ENCODE data around the gene PTPN6. TPM values are rescaled to one million over a fixed set of nuclear protein-coding genes. Genes with fewer than 3 reads are reported as not detected.

PTPN6 gene
- total RNA-seq, 1 experiment from 2014 or later = 47.7 TPM

- H3K79me2 ChIP-seq (ENCODE audit: insufficient read depth, low read length) = peaks cover 13% of the 10 kb centered on the region; the same call in 1 of the 2 replicates
- H3K36me3 ChIP-seq (ENCODE audit: control insufficient read depth in 1 of 2, insufficient read depth in 2 of 2, low read length in 2 of 2) = peaks cover 5 to 8% of the 10 kb centered on the region in 2 experiments
- intact Hi-C loops (cut with micrococcal nuclease) = no loop called here
- ChIA-PET CTCF (no interaction called here), RAD21 (ENCODE audit: low non-redundant PET in 1 of 2, low total read pairs in 2 of 2, uncharacterized antibody in 2 of 2, unreplicated experiment in 2 of 2) (no interaction called here), POLR2A (interaction anchor here (0.7 to 1.2 kb wide), 2 partner anchors 26 to 31 kb away, joined by 3 read pairs; partner anchors contain the start of genes C12orf57 and RNU7-1)
- no peaks in the 10 kb centered on the region for H4K20me1 ChIP-seq (ENCODE audit: insufficient read depth)
- no peaks in the 10 kb centered on the region for H3K27me3 ChIP-seq (ENCODE audit: insufficient read depth, low read length)
- DNase-seq (ENCODE audit: low read depth, low spot score) (no peak), ATAC-seq (no peak)
- H3K4me2 ChIP-seq (ENCODE audit: low read length) = no peak overlapping the region
- H3K9me3 ChIP-seq (ENCODE audit: control insufficient read depth in 1 of 2, insufficient read depth in 1 of 2, low read depth in 1 of 2, low read length in 2 of 2) = no peaks in the 10 kb centered on the region
- no peak overlapping the region for H2AFZ ChIP-seq (ENCODE audit: low read depth, low read length, poor library complexity, severe bottlenecking)
- BruUV-seq (replicated peaks) = no TSS peak
- H3K4me3 ChIP-seq (replicated peaks in 1 of 2; ENCODE audit: low read depth in 1 of 2, low read length in 2 of 2) = no peak overlapping the region
- H3K9me2 ChIP-seq (ENCODE audit: insufficient read depth) = no peaks in the 10 kb centered on the region
- H3K4me1 ChIP-seq (ENCODE audit: control insufficient read depth in 1 of 2, insufficient read depth in 2 of 2, low read length in 2 of 2) = peaks cover 15 to 26% of the 10 kb centered on the region in 2 experiments
- H3K27ac ChIP-seq (ENCODE audit: low read depth, low read length) = no peak overlapping the region
- no peak for TF ChIP-seq YY1 (IDR thresholded peaks at IDR 0.05; ENCODE audit: extremely low read depth, insufficient replicate concordance, low read depth, low read length)
- no peak for TF ChIP-seq EZH2 (IDR thresholded peaks at IDR 0.05)
- TF ChIP-seq EGR1 (IDR thresholded peaks at IDR 0.05; ENCODE audit: low read depth) = no peak
- TF ChIP-seq EZH2phosphoT487 (IDR thresholded peaks at IDR 0.05; ENCODE audit: borderline replicate concordance) = no peak
- H3K9ac ChIP-seq (ENCODE audit: low read length) = no peak overlapping the region
These were observed 38.8 kb upstream of the PTPN6 start for GRCh38 chr12:6912164-6912935.

GRCh38 chr12:6914246-6914946 is 36.8 kb upstream of the PTPN6 start, which contains the start of gene ENO2:
Gene ENO2, plus strand, starts transcription at chr12:6914580. Its CDS starts 1,253 bp downstream, at chr12:6915833.
- peaks cover 8 to 11% of the 10 kb centered on the region in 2 experiments for H3K36me3 ChIP-seq (ENCODE audit: control insufficient read depth in 1 of 2, insufficient read depth in 2 of 2, low read length in 2 of 2)
- DNase-seq (ENCODE audit: low read depth, low spot score) (no peak), ATAC-seq (peak; percentile 91)
- peak within 1 kb of the TSS; percentile 68 for H3K9ac ChIP-seq (ENCODE audit: low read length)
- no peaks in the 10 kb centered on the region for H3K9me3 ChIP-seq (ENCODE audit: control insufficient read depth in 1 of 2, insufficient read depth in 1 of 2, low read depth in 1 of 2, low read length in 2 of 2)
- CTCF ChIA-PET = interaction anchor here (1.0 to 1.4 kb wide), 3 partner anchors 11 to 45 kb away, joined by 3 to 4 read pairs (median 3); no protein-coding TSS in a partner anchor
- H3K4me3 ChIP-seq (replicated peaks in 1 of 2; ENCODE audit: low read depth in 1 of 2, low read length in 2 of 2) = peak within 1 kb of the TSS; percentile 79 to 81
- no peaks in the 10 kb centered on the region for H3K9me2 ChIP-seq (ENCODE audit: insufficient read depth)
- intact Hi-C loops (cut with micrococcal nuclease) = no loop called here
- H4K20me1 ChIP-seq (ENCODE audit: insufficient read depth) = no peaks in the 10 kb centered on the region
- BruUV-seq (replicated peaks) = no TSS peak
- H3K4me1 ChIP-seq (ENCODE audit: control insufficient read depth in 1 of 2, insufficient read depth in 2 of 2, low read length in 2 of 2) = peaks cover 15 to 27% of the 10 kb centered on the region in 2 experiments
- POLR2A ChIA-PET = interaction anchor here (0.6 to 1.3 kb wide), 2 partner anchors 20 to 29 kb away, joined by 3 to 7 read pairs; partner anchors contain the start of genes C12orf57 and RNU7-1
- H3K27me3 ChIP-seq (ENCODE audit: insufficient read depth, low read length) = no peaks in the 10 kb centered on the region
- RAD21 ChIA-PET (ENCODE audit: low non-redundant PET in 1 of 2, low total read pairs in 2 of 2, uncharacterized antibody in 2 of 2, unreplicated experiment in 2 of 2) = no interaction called here
- peak within 1 kb of the TSS; percentile 54 for H2AFZ ChIP-seq (ENCODE audit: low read depth, low read length, poor library complexity, severe bottlenecking)
- peaks cover 13% of the 10 kb centered on the region; the same call in 1 of the 2 replicates for H3K79me2 ChIP-seq (ENCODE audit: insufficient read depth, low read length)
- peak within 1 kb of the TSS; percentile 53 for H3K27ac ChIP-seq (ENCODE audit: low read depth, low read length)
- peak within 1 kb of the TSS; percentile 92 for H3K4me2 ChIP-seq (ENCODE audit: low read length)
- TF ChIP-seq EZH2phosphoT487 (IDR thresholded peaks at IDR 0.05; ENCODE audit: borderline replicate concordance) (no peak), TCF7L2 (IDR thresholded peaks at IDR 0.05; ENCODE audit: borderline replicate concordance, extremely low read depth, insufficient read depth, insufficient read length) (no peak), SRF (IDR thresholded peaks at IDR 0.05; ENCODE audit: low read depth) (no peak), EZH2 (IDR thresholded peaks at IDR 0.05) (no peak), ZBTB33 (IDR thresholded peaks at IDR 0.05; ENCODE audit: extremely low read depth, insufficient replicate concordance, low read length) (no peak), RAD21 (IDR thresholded peaks at IDR 0.05; ENCODE audit: low read depth) (no peak), POLR2A (IDR thresholded peaks at IDR 0.05; ENCODE audit: borderline replicate concordance, extremely low read depth, insufficient read depth, insufficient read length) (no peak), EGR1 (IDR thresholded peaks at IDR 0.05; ENCODE audit: low read depth) (no peak; the same call in 1 of the 2 replicates), YY1 (IDR thresholded peaks at IDR 0.05; ENCODE audit: extremely low read depth, insufficient replicate concordance, low read depth, low read length) (no peak), SP1 (IDR thresholded peaks at IDR 0.05; ENCODE audit: low read depth) (no peak; the same call in 1 of the 2 replicates), JUND (IDR thresholded peaks at IDR 0.05) (peak; percentile 35; the same call in 1 of the 2 replicates)

Data from HCT116 (cell line).